ENCODE data around the gene ROR2. TPM values are rescaled to one million over a fixed set of nuclear protein-coding genes. Genes with fewer than 3 reads are reported as not detected.
"Not testable (repeated sequence)": the region's sequence is repeated elsewhere in the genome, so short reads cannot be mapped to it uniquely, and the experiment has no call there.

The ROR2 gene
- total and polyA plus RNA-seq, 10 donors = 0.65 to 15.6 (median 6.0) TPM

GRCh38 chr9:91803151-91803940 lies 146.7 kb downstream of the ROR2 start:
- intact Hi-C loops (cut with DNase I; ENCODE audit: low total_unique reads) = no loop called here
- Histone ChIP-seq H3K27ac (no peak overlapping the region), H3K4me1 (peaks cover 0 to 16% (median 8%) of the 10 kb centered on the region in 6 donors), H3K4me3 (no peak overlapping the region), H3K9me3 (no peaks in the 10 kb centered on the region), H3K27me3 (replicated peaks in 1 of 7) (peaks cover 0 to 4% (median 0%) of the 10 kb centered on the region in 7 donors), H3K36me3 (no peaks in the 10 kb centered on the region)
- DNase-seq = no peak
- 59 to 78% (median 67%) methylated on average over 8 of the region's 8 CpGs for WGBS, 5 donors
- TF ChIP-seq POLR2AphosphoS5 (IDR thresholded peaks at IDR 0.05) = no peak
- TF ChIP-seq POLR2A (IDR thresholded peaks at IDR 0.05) = no peak
- TF ChIP-seq CTCF (IDR thresholded peaks at IDR 0.05 in 8 of 11, conservative IDR thresholded peaks at IDR 0.05 in 3 of 11) = no peak

- no peak for DNase-seq
- WGBS, 5 donors = 68 to 92% (median 75%) methylated on average over 5 of the region's 5 CpGs
- peaks cover 0 to 4% (median 0%) of the 10 kb centered on the region in 7 donors for H3K27me3 ChIP-seq (replicated peaks in 1 of 7)
- H3K36me3 ChIP-seq = no peaks in the 10 kb centered on the region
- no peaks in the 10 kb centered on the region for H3K9me3 ChIP-seq
- H3K27ac ChIP-seq = no peak overlapping the region
- intact Hi-C loops (cut with DNase I; ENCODE audit: low total_unique reads) = no loop called here
- H3K4me1 ChIP-seq = peaks cover 0 to 16% (median 8%) of the 10 kb centered on the region in 6 donors
- no peak overlapping the region for H3K4me3 ChIP-seq
- TF ChIP-seq POLR2AphosphoS5 (IDR thresholded peaks at IDR 0.05) (no peak), CTCF (IDR thresholded peaks at IDR 0.05 in 8 of 11, conservative IDR thresholded peaks at IDR 0.05 in 3 of 11) (no peak), POLR2A (IDR thresholded peaks at IDR 0.05) (no peak)
Measured at GRCh38 chr9:91802391-91802790, 147.6 kb downstream of the ROR2 start.

DNA sequence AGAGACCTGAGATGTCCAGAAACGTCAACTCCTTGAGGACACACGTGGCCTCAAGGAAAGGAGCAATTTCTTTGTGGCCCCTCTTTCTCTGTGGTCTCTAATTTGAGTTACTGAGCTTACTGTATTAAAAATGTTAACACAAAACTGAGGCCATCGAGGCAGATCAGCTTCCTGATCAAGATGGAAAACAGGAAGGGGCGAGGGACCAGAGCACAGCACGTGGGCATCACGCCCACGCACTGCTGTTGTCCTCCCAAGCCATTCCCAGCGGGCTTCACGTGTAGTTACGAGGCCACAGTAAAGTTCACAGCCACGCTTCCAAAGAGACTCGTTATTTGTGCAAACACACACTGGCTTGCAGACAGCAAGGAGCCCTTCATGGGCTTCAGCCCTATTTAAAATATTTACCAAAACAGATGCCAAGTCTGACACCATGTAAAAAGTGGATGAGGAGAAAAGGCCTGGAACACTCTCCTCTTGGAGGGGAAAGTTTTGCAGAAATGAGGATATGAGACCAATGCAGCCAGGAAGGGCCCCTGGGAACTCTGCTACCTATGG lies 149.5 kb downstream of the ROR2 start:
- 71 to 85% (median 79%) methylated on average over 12 of the region's 12 CpGs for WGBS, 5 donors
- Histone ChIP-seq H3K36me3 (no peaks in the 10 kb centered on the region), H3K4me3 (no peak overlapping the region), H3K9me3 (no peaks in the 10 kb centered on the region), H3K4me1 (peaks cover 0 to 16% (median 8%) of the 10 kb centered on the region in 6 donors), H3K27me3 (replicated peaks in 1 of 7) (peaks cover 0 to 4% (median 0%) of the 10 kb centered on the region in 7 donors), H3K27ac (no peak overlapping the region)
- no peak for DNase-seq
- intact Hi-C loops (cut with DNase I; ENCODE audit: low total_unique reads) = no loop called here
- no peak for TF ChIP-seq CTCF (IDR thresholded peaks at IDR 0.05 in 8 of 11, conservative IDR thresholded peaks at IDR 0.05 in 3 of 11)
- no peak for TF ChIP-seq POLR2AphosphoS5 (IDR thresholded peaks at IDR 0.05)
- no peak for TF ChIP-seq POLR2A (IDR thresholded peaks at IDR 0.05)

DNA sequence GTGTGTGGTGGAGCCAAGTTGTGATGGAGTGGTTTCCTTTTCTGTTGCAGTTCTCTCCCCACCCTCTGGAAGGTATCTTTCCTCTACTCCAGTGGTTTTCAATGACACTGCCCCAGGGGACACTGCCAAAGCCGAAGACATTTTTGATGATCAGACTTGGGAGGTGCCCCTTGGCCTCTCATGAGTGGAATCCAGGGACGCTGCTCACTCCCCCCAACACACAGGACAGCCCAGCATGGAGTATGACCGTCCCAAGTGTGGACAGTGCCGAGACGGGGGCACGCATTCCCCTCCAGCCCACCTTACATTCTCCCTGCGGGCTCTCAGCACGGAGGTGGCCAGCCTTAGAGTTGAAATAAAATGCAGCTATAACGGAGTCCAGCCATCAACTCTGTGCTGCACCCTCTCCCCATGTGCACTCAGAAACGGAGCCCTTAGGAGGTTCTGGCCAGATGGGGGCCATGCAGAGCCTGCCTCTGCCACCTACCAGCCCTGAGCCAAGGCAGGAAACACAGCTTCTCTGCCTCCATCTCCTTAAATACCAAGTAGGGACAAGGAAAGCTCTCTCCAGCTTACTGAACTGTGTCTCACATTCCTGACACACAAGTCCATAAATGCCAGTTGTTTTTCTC lies 150.8 kb downstream of the ROR2 start:
- no peaks in the 10 kb centered on the region for H3K36me3 ChIP-seq
- no peaks in the 10 kb centered on the region for H3K9me3 ChIP-seq
- H3K27me3 ChIP-seq (replicated peaks in 1 of 7) = peaks cover 0 to 4% (median 0%) of the 10 kb centered on the region in 7 donors
- peak overlapping the region in 2 of 8 donors; percentile 40 to 61 for H3K27ac ChIP-seq
- no peak for DNase-seq
- no peak for TF ChIP-seq POLR2A (IDR thresholded peaks at IDR 0.05)
- no peak for TF ChIP-seq POLR2AphosphoS5 (IDR thresholded peaks at IDR 0.05)
- no peak for TF ChIP-seq CTCF (IDR thresholded peaks at IDR 0.05 in 8 of 11, conservative IDR thresholded peaks at IDR 0.05 in 3 of 11)
- intact Hi-C loops (cut with DNase I; ENCODE audit: low total_unique reads) = no loop called here
- 79 to 90% (median 84%) methylated on average over 10 of the region's 10 CpGs for WGBS, 5 donors
- H3K4me1 ChIP-seq = peaks cover 0 to 16% (median 8%) of the 10 kb centered on the region in 6 donors
- H3K4me3 ChIP-seq = no peak overlapping the region

DNA sequence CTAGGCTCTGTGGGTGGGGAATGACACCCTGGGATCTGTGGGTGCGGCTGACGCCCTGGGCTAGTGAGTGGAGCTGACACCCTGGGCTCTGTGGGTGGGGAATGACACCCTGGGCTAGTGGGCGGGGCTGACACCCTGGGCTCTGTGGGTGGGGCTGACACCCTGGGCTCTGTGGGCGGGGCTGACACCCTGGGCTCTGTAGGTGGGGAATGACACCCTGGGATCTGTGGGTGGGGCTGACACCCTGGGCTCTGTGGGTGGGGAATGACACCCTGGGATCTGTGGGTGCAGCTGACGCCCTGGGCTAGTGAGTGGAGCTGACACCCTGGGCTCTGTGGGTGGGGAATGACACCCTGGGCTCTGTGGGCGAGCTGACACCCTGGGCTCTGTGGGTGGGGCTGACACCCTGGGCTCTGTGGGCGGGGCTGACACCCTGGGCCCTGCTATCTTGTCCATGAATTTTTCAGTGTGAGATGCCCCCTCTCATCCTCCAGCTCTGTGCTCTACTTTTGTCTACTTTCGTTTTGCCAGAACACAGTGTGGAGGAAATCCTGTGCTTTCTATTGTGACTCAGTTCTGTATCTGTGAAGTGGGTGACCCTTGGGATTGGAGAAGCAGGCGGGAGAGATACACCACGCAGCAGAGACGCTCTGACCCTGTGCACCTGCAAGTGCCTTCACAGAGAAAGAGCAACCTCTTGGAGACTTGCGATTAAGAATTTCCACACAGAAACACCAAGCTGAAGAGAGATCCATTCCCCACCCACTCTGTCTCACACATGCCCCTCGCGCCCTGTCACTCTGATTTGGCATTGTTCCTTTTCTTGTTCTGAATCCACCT lies 151.5 kb downstream of the ROR2 start:
- Histone ChIP-seq H3K4me1 (peaks cover 0 to 16% (median 8%) of the 10 kb centered on the region in 6 donors), H3K27ac (peak overlapping the region in 3 of 8 donors; percentile 36 to 61 (median 40)), H3K4me3 (peak overlapping the region in 1 of 8 donors; percentile 35)
- WGBS, 5 donors = 69 to 77% (median 74%) methylated on average over 11 to 14 of the region's 14 CpGs
- H3K36me3 ChIP-seq; H3K9me3 ChIP-seq; intact Hi-C loops (cut with DNase I; ENCODE audit: low total_unique reads); H3K27me3 ChIP-seq (replicated peaks in 1 of 7); DNase-seq: not testable (repeated sequence)
